Peyer's patch (tissue), 4 donors: ENCODE results near the gene ZSWIM3. TPM values are rescaled to one million over a fixed set of nuclear protein-coding genes. Genes with fewer than 3 reads are reported as not detected.
"Not testable (repeated sequence)": the region's sequence is repeated elsewhere in the genome, so short reads cannot be mapped to it uniquely, and the experiment has no call there.

ENCODE experiments used
- DNase-seq, 3 donors: peaks; one replicate each; pipeline ENCODE4 v3.0.0-alpha.2; 2017 to 2019
- H3K27ac ChIP-seq, 4 donors: fragments of 200-600 bp; sonication (generic); one replicate each; pipeline ENCODE4 v1.5.1; 2016 to 2019
- H3K27me3 ChIP-seq, 2 donors: fragments of 200-600 bp; sonication (generic); one replicate each; pipeline ENCODE4 v1.5.1; 2019
- H3K36me3 ChIP-seq, 3 donors: fragments of 200-600 bp; sonication (generic); one replicate each; pipeline ENCODE4 v1.5.1; 2016 to 2019
- H3K4me1 ChIP-seq, 4 donors: fragments of 200-600 bp; sonication (generic); one replicate each; pipeline ENCODE4 v1.5.1; 2016 to 2019
- H3K4me3 ChIP-seq, 4 donors: fragments of 200-600 bp; sonication (generic); 1 replicate in 3 of 4; 2 replicates in 1 of 4; pipeline ENCODE4 v1.5.1; 2016 to 2019; ENCODE audit warnings: mild to moderate bottlenecking in 1 of 4
- H3K9me3 ChIP-seq, 4 donors: fragments of 200-600 bp; sonication (generic); one replicate each; pipeline ENCODE4 v1.5.1; 2016 to 2019; ENCODE audit warnings: mild to moderate bottlenecking in 1 of 4
- POLR2A ChIP-seq, 2 donors: fragments of 450-650 bp; IDR thresholded peaks; one replicate each; pipeline ENCODE4 v1.5.1; 2017; ENCODE audit warnings: antibody characterized with exemption in 2 of 2, mild to moderate bottlenecking in 2 of 2, moderate library complexity in 2 of 2
- total RNA-seq, 4 donors: library from RNA; depleted of rRNA; stranded (reverse); fragments of >200 nt; gene quantifications; one replicate each; pipeline ENCODE4 v1.1.0, GENCODE V29; 2016
- TF ChIP-seq, protein P1 (sequence below), 6 experiments: fragments of 450-650 bp in 4 of 6; fragments of 200-600 bp in 2 of 6; sonication (generic) in 1 of 6; IDR thresholded peaks; one replicate each; pipeline ENCODE4 v1.5.1; 2017 to 2019; ENCODE audit warnings: antibody characterized with exemption in 6 of 6, mild to moderate bottlenecking in 3 of 6, moderate library complexity in 1 of 6

The ZSWIM3 gene
- total RNA-seq, 4 donors from 2014 or later = 2.5 to 9.1 (median 4.6) TPM

DNA sequence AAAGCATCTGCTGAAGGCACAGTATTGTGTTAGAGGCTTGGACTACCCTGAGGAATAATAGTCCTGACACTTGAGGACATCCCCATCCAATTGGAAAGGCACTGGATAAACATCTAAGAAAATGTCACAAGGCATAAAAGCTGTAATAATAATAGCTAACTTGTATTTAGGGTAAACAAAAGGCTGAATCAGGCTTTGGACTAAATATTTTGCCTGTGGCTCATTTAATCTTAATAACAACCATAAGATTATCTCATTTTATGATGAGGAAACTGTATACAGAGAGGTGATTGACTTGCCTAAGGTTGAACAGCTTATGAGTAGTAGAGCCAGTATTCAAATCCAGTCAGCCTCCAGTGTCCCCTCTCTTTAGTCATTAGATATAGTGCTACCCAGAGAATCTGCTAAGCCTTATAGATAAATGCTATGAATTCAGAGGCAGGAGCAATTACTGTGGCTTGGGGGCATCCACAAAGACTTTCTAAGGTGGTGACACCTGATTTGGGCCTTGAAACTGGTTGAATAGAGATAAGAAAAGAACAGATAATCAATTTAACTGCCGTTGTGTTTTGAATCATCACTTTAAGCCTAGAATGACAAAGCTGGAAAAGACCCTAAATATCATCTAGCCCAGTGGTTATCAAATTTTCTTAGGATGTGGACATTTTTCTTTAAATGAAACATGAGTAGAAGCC, 16.1 kb downstream of the ZSWIM3 start:
- Histone ChIP-seq H3K4me1 (no peaks in the 10 kb centered on the region), H3K4me3 (no peak overlapping the region), H3K9me3 (no peaks in the 10 kb centered on the region), H3K36me3 (peaks cover 0 to 18% (median 0%) of the 10 kb centered on the region in 3 donors), H3K27me3 (no peaks in the 10 kb centered on the region), H3K27ac (no peak overlapping the region)
- DNase-seq = no peak
- TF ChIP-seq POLR2A (IDR thresholded peaks at IDR 0.05) = no peak
- TF ChIP-seq, protein P1, sequence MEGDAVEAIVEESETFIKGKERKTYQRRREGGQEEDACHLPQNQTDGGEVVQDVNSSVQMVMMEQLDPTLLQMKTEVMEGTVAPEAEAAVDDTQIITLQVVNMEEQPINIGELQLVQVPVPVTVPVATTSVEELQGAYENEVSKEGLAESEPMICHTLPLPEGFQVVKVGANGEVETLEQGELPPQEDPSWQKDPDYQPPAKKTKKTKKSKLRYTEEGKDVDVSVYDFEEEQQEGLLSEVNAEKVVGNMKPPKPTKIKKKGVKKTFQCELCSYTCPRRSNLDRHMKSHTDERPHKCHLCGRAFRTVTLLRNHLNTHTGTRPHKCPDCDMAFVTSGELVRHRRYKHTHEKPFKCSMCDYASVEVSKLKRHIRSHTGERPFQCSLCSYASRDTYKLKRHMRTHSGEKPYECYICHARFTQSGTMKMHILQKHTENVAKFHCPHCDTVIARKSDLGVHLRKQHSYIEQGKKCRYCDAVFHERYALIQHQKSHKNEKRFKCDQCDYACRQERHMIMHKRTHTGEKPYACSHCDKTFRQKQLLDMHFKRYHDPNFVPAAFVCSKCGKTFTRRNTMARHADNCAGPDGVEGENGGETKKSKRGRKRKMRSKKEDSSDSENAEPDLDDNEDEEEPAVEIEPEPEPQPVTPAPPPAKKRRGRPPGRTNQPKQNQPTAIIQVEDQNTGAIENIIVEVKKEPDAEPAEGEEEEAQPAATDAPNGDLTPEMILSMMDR (IDR thresholded peaks at IDR 0.05) = no peak

GRCh38 chr20:45874104-45874481, 16.7 kb downstream of the ZSWIM3 start:
- not testable (repeated sequence) for H3K27me3 ChIP-seq, H3K27ac ChIP-seq, DNase-seq, H3K4me1 ChIP-seq, H3K4me3 ChIP-seq, H3K9me3 ChIP-seq
- H3K36me3 ChIP-seq = peaks cover 0 to 18% (median 0%) of the 10 kb centered on the region in 3 donors

- Histone ChIP-seq H3K9me3 (no peaks in the 10 kb centered on the region), H3K27ac (no peak overlapping the region), H3K4me3 (no peak overlapping the region), H3K36me3 (peaks cover 0 to 18% (median 0%) of the 10 kb centered on the region in 3 donors), H3K4me1 (no peaks in the 10 kb centered on the region), H3K27me3 (no peaks in the 10 kb centered on the region)
- DNase-seq = no peak
- TF ChIP-seq POLR2A (IDR thresholded peaks at IDR 0.05) = no peak
- TF ChIP-seq, protein P1 (IDR thresholded peaks at IDR 0.05) = no peak
These were observed 17.2 kb downstream of the ZSWIM3 start for GRCh38 chr20:45874576-45874975.

GRCh38 chr20:45878076-45878761, 20.8 kb downstream of the ZSWIM3 start:
- Histone ChIP-seq H3K27ac (no peak overlapping the region), H3K4me1 (peaks cover 0 to 19% (median 3%) of the 10 kb centered on the region in 4 donors), H3K36me3 (peaks cover 0 to 23% (median 0%) of the 10 kb centered on the region in 3 donors), H3K9me3 (no peaks in the 10 kb centered on the region), H3K4me3 (no peak overlapping the region), H3K27me3 (no peaks in the 10 kb centered on the region)
- TF ChIP-seq POLR2A (IDR thresholded peaks at IDR 0.05) = no peak
- TF ChIP-seq, protein P1 (IDR thresholded peaks at IDR 0.05) = no peak
- DNase-seq = no peak

DNA sequence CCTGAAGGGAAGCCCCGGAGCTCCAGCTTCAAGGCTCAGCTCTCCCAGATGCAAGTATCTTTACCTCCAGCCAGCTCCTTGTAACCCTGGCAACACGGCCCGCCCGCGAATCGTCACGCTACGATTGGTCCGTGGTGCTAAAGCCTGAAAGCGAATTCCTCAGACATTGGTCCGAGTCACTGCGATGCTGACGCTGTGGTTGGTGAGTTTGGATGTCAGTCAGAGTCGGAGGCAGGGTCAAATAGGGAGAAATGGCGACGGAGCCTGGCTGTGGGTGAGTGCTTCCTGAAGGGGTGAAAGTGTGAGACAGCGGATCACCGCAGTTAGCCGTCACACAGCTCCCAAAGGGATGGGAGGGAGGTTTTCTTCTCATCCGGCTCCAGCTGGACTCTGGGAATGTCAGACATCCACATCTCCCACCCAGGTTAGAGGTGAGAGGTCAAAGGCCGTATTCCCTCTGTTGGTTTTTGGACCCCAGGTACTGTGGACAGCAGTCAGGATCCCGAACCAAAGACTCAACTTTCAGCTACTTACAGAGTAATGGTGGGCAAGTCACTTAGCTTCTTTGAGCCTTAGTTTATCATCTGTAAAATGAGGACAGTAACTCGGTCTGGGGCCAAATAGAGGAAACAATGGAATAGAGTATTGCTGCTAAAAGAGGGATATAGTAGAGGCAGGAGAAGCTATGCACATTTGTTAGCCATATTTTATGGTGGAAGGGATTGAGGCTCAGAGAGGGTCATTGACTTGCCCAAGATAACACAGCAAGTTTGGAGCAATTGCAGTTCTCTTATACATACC, 23.8 kb downstream of the ZSWIM3 start, which contains the start of gene ZSWIM1:
ZSWIM1 (plus strand) TSS at position 240 of the 801 bp plus-strand sequence. CDS start 1,366 bp downstream, outside the sequence.
- H3K4me3 ChIP-seq = peak within 1 kb of the TSS; percentile 49 to 70 (median 54)
- no peaks in the 10 kb centered on the region for H3K27me3 ChIP-seq
- peak; percentile 99 to 100 (median 100) for DNase-seq
- H3K9me3 ChIP-seq = no peaks in the 10 kb centered on the region
- TF ChIP-seq, protein P1 (IDR thresholded peaks at IDR 0.05) = no peak
- TF ChIP-seq POLR2A (IDR thresholded peaks at IDR 0.05) = peak; percentile 41 to 58
- H3K27ac ChIP-seq = peak within 1 kb of the TSS; percentile 74 to 89 (median 78)
- H3K4me1 ChIP-seq = peaks cover 0 to 35% (median 3%) of the 10 kb centered on the region in 4 donors
- peaks cover 0 to 42% (median 0%) of the 10 kb centered on the region in 3 donors for H3K36me3 ChIP-seq
